Measurements from ENCODE around the gene FBXL17. TPM values are rescaled to one million over a fixed set of nuclear protein-coding genes. Genes with fewer than 3 reads are reported as not detected.

Gene FBXL17
- total and polyA plus RNA-seq, 9 of the 15 experiments (the other 6 are each of a cell fraction or from before 2014, with no cell fraction given): 0.32 to 5.4 (median 1.8) TPM

GRCh38 chr5:108109059-108109458, 272.8 kb downstream of the FBXL17 start:
- Histone ChIP-seq H3K4me1 (replicated peaks in 1 of 2; ENCODE audit: control insufficient read depth in 2 of 2, insufficient read depth in 2 of 2, low read length in 2 of 2) (no peaks in the 10 kb centered on the region), H3K9ac (ENCODE audit: insufficient read depth in 1 of 2, low read depth in 2 of 2, low read length in 2 of 2) (no peak overlapping the region), H2AFZ (ENCODE audit: low read depth, low read length) (no peak overlapping the region), H3K79me2 (ENCODE audit: control insufficient read depth, insufficient read depth, low read length) (no peaks in the 10 kb centered on the region), H3K9me3 (replicated peaks; ENCODE audit: control insufficient read depth, insufficient read depth, low read depth, low read length) (no peaks in the 10 kb centered on the region), H4K20me1 (replicated peaks; ENCODE audit: control insufficient read depth, insufficient read depth, low read length) (no peaks in the 10 kb centered on the region), H3K27ac (ENCODE audit: extremely low read depth, low read depth, low read length) (no peak overlapping the region), H3K27me3 (ENCODE audit: control insufficient read depth in 2 of 2, insufficient read depth in 2 of 2, low read length in 2 of 2) (no peaks in the 10 kb centered on the region), H3K36me3 (ENCODE audit: control insufficient read depth, insufficient read depth, low read length) (no peaks in the 10 kb centered on the region), H3K4me3 (no peak overlapping the region), H3K9me1 (ENCODE audit: control insufficient read depth, insufficient read depth, low read length) (no peaks in the 10 kb centered on the region), H3K4me2 (ENCODE audit: insufficient read depth, low read length) (no peak overlapping the region)
- TF ChIP-seq TSHZ1 (CRISPR knock-in tag; IDR thresholded peaks at IDR 0.05): no peak
- no peak for TF ChIP-seq CBFB (CRISPR knock-in tag; IDR thresholded peaks at IDR 0.05)
- no peak for TF ChIP-seq MITF (IDR thresholded peaks at IDR 0.05)
- TF ChIP-seq NFRKB (IDR thresholded peaks at IDR 0.05; ENCODE audit: low read depth): no peak
- TF ChIP-seq E2F3 (CRISPR knock-in tag; IDR thresholded peaks at IDR 0.05): no peak
- TF ChIP-seq BCLAF1 (IDR thresholded peaks at IDR 0.05; ENCODE audit: borderline replicate concordance in 1 of 2, control insufficient read depth in 1 of 2, low read depth in 2 of 2, low read length in 1 of 2): no peak
- TF ChIP-seq SMAD1 (IDR thresholded peaks at IDR 0.05; ENCODE audit: low read depth, low read length, partially characterized antibody): no peak
- no peak for TF ChIP-seq E2F4 (CRISPR knock-in tag; IDR thresholded peaks at IDR 0.05; ENCODE audit: low read depth)
- TF ChIP-seq ZKSCAN1 (IDR thresholded peaks at IDR 0.05; ENCODE audit: low read depth, low read length): no peak
- no peak for TF ChIP-seq CBX5 (IDR thresholded peaks at IDR 0.05; ENCODE audit: borderline replicate concordance, low read depth)
- no peak for TF ChIP-seq ZNF324 (CRISPR knock-in tag; IDR thresholded peaks at IDR 0.05)
- POLR2A ChIA-PET: no interaction called here
- FAIRE-seq: no peak
- in situ Hi-C loops (cut with MboI): no loop called here
- CTCF ChIA-PET (ENCODE audit: low intra/inter-chr PET ratio): no interaction called here
- no TSS peak for BruUV-seq (replicated peaks)
- no peak for DNase-seq (ENCODE audit: extremely low read depth in 1 of 4, low spot score in 3 of 4)
- no peak for ATAC-seq
- 0% methylated on average over 2 of the region's 2 CpGs for WGBS (ENCODE audit: insufficient coverage, low coverage, missing lambda C conversion rate)
- intact Hi-C loops (cut with micrococcal nuclease): no loop called here

Measured in K562 (cell line).